HL-60/S4 (cell line): ENCODE results near the gene ZNF341.

Experiments
- in situ Hi-C: fragments of 300-500 bp; cut with MboI; formaldehyde crosslinking; loops from 2 replicates; pipeline ENCODE4 v1.14.3; 2022; ENCODE audit warnings: low sequenced_read_pairs

The ZNF341 gene

DNA sequence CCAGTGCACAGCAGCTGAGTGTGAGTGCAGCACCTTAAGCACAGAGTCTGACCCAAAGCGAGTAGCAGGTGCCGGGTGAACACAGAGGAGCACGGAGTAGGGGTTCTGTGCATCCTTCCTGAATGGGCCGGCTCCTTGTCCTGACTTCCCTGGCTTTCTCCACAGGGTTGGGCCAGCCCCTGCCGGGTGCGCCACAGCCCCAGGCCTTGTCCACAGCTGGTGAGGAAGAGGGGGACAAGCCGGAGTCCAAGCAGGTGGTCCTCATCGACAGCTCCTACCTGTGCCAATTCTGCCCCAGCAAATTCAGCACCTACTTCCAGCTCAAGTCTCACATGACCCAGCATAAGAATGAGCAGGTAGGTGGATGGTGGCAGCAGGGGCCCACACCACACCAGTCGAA is 34.9 kb downstream of the ZNF341 start:
- in situ Hi-C loops = no loop called here

DNA sequence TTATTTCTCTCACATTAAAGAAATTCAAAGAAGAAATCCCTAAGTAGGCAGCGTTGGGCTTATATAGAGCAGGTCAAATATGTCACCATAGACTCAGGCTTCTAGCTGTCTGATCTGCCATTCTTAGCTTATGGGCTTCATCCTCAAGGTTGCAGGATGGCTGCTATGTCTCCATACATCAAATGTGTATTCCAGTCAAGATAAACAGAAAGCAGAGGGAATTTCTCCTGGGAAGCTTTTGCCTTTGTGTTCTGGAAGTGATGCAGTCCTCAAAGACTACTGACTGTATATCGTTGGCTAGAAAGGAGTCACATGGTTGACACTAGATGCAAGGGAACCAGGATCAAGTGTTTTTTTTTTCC is 36.0 kb downstream of the ZNF341 start:
- in situ Hi-C loops = no loop called here

DNA sequence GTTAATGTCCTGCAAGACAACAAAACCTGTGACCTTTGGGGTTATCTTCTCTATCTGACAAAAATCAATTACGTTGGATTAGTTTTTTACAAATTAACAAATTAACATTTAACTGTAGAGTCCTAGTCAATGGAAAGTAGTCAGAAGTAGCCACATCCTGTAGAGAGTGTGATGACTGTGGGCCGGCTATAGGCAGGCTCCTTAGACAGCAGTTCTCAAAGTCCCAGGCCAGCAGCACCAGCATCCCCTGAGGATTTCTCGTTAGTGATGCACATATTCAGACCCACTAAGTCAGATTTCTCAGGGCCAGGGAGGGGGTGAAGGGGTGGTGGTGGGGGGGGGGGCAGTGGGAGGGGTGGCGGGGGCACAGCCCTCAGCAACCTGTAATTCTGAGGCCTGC is 37.2 kb downstream of the ZNF341 start:
- in situ Hi-C loops = no loop called here

DNA sequence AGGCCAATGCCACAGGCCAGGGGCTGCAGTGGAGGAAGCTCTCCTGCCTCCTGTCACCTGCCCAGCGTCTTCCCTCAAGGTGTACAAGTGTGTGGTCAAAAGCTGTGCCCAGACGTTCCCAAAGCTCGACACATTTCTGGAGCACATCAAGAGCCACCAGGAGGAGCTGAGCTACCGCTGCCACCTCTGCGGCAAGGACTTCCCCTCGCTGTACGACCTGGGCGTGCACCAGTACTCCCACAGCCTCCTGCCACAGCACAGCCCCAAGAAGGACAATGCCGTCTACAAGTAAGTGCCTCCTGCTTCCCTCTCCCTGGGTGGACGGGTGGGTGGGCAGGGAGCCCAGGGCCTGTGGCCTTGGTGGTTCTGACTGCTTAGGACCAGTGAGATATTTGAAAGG is 38.2 kb downstream of the ZNF341 start:
- in situ Hi-C loops = no loop called here

DNA sequence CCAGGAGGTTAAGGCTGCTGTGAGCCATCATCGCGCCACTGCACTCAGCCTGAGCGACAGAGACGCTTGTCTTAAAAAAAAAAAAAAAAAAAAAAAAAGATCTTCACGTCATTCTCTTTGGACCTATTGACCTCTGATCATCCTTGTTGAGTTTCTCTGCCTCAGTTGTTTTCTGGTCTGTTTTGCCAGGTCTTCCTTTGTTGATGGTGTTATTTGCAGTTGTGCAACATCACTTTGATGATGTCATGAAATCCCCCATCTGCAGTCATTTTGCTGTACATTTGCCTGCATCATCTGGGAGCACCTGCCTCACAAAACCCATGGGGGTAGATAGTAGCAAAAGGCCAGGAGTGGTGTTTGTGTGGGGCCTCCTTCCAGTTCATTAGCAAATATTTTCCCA is 40.1 kb downstream of the ZNF341 start:
- in situ Hi-C loops = no loop called here

DNA sequence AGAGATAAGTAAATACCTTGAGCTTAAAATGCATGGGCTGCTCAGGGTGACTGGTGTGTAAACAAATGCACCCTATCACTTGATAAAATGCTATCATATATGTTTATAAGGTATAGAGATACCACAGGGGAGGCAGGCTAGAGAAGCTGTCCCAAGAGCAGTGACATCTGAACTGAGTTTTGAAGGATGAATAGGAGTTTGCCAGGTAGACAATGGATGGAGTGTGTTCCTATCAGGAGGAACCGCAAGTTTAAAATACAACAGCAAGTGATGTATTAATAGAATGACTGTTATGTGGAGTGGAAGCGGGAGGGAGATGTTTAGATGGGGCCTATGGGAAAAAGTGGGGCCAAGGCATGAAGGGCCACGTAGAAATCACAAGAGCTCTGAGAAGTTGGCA is 40.6 kb downstream of the ZNF341 start:
- in situ Hi-C loops = no loop called here

DNA sequence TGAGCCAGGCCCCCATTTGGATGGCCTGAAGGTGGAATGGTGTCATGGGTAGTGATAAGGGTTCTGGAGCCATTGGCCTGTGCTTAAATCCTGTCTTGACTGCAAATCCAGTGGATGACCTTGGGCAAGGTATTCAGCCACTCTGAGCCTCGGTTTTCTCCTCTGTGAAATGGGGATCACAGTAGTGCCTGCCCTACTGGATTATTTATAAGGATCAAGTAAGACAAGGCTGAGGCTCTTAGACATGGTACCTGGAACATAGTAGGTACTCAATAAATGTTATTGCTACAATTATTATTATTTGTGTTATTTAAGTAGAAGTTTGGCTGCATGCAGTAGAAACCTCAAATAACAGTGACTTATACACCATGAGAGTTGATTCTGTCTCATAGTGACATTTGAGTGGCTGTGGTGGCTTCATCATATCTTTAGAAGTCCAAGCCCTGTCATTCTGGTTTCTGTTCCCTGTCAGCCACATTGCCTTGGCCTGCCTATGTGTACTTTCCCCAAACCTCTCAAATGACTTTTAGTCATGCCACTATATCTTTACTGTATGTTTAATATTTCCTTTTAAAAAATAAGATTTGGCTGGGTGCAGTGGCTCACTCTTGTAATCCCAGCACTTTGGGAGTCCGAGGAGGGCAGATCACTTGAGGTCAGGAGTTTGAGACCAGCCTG is 41.8 kb downstream of the ZNF341 start:
- in situ Hi-C loops = no loop called here

DNA sequence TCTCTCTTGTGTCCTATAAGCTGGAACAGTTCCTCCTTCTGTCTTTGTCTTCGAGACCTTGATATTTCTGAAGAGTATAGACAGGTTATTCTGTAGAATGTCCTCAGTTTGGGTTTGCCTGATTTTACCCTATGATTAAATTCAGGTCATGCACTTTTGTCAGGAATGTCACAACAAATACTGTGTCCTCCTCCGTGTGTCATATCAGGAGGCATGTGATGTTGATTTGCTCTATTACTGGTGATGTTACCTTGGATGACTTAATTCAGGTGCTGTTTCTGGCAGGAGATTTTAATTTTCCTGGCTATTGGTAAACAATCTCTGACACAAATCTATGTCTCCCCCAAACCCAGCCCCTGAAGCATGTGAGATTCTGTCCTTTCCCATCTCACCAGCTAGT is 46.0 kb downstream of the ZNF341 start:
- in situ Hi-C loops = no loop called here

DNA sequence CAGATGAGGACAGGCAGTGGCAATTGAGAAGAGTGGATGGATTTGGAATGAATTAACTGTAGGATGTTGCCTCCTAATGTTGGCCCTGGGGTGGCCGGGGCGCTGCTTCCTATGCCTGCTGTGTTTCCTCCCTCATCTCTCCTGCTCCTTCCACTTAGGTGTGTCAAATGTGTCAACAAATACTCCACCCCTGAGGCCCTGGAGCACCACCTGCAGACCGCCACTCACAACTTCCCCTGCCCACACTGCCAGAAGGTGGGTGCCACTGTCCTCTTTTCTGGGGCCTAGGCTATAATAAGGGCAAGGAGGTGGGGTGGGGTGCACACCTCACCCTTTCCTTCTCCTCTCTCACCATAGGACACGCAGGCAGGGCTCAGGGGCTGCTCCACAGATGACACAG is 49.3 kb downstream of the ZNF341 start:
- in situ Hi-C loops = no loop called here

DNA sequence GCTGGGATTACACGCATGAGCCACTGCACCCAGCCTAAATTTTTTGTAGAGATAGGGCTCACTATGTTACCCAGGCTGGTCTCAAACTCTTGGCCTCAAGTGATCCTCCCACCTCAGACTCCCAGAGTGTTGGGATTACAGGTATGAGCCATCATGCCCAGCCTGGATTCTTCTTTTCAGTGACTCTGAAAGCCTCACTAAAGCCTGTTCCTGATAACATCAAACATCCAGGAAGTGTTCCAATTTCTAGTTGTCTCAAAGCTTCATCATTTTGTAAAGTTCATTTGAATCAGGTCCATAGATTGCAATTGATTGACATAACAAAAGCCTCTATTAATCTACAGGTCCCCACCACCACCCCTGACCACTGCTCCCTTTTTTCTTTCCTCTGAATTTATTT is 50.1 kb downstream of the ZNF341 start:
- in situ Hi-C loops = no loop called here

DNA sequence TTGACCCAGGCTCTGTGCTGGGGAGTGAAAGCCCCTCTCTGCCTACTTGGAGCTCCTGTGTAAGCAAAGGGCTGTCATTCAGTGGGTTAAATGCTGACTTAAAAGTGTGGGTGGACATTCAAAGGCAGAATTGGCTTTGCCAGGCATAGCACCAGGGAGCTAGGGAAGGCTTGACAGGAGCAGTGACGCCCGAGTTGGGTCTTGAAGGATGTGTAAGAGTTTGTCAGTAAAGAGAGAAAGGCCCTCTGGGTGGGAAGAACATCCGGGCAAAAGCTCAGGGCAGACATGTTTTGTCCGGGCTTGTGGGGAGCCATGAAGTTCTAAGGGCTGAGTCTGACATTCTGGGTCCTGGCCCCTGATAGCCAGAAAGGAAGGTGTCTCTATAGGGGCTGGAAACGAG is 51.5 kb downstream of the ZNF341 start:
- in situ Hi-C loops = no loop called here

DNA sequence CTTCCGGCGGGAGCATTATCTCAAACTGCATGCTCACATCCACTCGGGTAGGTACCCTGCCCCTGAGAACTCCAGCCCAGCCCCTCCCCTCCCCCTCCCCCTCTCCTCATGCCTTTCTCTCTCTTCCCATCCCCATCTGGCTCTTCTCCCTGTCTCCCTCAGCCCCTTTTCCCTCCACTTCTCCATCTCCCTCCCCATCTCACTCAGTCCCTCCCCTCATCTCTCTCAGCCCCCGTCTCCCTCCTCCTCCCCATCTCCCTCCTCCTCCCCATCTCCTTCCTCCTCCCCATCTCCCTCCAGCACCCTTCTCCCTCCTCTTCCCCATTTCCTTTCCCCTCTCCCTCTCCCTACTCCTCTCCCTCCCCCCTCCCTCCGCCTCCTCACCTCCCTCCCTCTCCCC is 52.0 kb downstream of the ZNF341 start:
- in situ Hi-C loops = no loop called here

DNA sequence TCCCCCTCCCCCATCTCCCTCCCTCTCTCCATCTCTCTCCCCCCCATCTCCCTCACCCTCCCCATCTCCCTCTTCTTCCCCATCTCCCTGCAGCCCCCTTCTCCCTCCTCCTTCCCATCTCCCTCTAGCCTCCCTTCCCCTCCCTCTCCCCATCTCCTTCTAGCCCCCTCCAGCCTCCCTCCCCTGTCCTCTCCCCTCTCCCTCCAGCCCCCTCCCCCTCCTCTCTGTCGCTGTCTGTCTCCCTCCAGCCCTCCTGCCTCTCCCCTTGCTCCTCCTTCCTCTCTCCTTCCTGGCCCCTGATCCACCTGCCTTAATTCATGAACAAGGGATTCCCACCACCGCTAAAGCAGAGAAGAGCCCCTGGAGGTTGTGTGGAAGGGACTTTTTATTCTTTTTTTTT is 52.4 kb downstream of the ZNF341 start:
- in situ Hi-C loops = no loop called here

DNA sequence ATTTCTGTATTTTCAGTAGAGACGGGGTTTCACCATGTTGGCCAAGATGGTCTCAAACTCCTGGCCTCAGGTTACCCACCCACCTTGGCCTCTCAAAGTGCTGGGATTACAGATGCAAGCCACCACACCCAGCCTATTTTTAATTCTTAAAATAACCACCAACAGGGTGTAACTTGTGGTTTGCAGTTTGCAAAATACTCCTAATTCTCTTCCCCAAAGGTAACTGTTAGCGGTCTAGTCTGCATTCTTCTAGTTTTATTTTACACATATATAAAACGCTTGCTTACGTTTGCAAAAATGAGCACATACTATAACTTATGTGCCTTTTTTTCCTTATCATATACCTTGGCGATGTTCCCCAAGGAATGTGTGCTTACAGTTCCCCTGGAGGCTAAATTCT is 53.7 kb downstream of the ZNF341 start:
- in situ Hi-C loops = no loop called here

DNA sequence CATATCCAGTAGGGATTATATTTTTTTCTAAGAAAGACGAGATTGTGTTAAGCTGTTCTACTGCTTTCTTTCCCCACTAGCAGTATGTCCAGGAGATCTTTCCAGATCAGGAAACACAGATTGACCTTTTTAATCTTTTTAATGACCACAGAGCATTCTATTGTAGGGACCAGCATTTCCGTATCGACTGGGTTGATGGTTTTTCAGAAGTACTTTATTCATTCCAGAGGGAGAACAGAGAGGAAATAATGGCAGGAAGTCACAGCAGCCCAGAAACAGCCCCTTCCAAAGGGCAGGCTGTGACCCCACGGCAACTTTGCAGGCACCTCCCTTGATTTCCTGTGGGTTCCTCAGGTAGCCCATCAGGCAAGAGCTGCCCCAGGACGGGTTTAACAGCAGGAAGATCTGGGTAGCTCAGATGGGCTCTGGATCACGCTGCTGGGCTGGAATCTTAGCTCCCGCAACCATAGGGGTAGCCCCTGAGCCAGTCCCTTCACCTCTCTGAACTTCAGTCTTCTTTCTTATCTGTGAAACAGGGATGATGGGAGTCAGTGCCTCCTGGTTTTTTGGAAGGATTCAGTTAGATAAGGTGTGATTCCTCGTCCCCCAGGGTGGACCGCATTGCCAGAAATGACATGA is 55.6 kb downstream of the ZNF341 start:
- in situ Hi-C loops = no loop called here

DNA sequence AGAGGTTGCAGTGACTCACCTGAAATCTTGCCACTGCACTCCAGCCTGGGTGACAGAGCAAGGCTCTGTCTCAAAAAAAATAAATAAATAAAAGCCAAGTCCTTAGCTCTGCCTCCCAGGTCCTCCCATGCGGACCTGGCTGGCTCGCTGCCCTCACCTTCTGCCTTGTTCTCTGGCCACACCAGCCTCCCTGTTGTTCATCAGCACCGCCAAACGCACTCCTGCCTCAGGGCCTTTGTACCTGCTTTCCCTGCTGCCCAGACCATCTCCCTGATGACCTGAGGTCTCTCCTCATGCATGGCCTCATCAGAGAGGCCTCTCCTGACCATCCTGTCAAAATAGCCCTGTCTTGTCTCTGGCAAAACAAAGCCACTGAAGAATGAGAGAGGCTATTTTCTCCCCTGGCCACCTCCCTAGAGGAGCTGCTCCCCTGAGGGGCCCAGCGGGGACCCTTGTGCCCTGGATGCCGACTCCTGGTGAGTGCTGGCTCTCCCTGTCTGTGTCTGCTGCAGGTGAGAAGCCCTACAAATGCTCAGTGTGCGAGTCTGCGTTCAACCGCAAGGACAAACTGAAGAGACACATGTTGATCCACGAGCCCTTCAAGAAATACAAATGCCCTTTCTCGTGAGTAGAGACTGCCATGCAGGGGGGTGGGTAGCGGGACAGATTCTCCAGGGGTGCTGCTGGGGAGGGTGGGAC is 56.7 kb downstream of the ZNF341 start:
- in situ Hi-C loops = no loop called here

DNA sequence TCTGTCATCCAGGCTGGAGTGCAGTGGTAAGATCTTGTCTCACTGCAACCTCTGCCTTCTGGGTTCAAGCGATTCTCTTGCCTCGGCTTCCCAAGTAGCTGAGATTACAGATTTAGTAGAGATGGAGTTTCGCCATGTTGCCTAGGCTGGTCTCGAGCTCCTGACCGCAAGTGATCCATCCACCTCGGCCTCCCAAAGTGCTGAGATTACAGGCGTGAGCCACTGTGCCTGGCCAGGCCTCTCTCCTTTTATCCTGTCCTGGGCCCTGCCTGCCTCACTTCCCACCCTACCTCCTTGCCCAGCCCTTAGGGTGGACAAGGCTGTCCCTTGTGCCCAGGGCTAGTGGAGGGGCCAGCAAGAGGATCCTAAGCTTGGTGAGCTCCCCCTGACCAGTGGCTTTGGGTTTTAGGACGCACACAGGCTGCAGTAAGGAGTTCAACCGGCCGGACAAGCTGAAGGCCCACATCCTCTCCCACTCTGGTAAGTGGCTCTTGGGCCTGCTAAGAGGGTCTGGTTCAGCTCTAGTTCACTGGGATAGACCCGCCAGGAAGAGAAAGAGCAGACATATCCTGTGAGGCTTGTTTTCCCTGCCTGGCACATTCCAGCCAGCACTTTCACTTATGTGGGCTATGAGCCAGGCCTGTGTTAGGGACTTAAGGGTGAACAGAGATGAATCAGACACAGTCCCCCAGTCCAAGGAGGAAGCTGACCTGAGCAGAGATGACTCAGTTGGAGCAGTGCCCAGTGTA is 57.5 kb downstream of the ZNF341 start:
- in situ Hi-C loops = no loop called here

DNA sequence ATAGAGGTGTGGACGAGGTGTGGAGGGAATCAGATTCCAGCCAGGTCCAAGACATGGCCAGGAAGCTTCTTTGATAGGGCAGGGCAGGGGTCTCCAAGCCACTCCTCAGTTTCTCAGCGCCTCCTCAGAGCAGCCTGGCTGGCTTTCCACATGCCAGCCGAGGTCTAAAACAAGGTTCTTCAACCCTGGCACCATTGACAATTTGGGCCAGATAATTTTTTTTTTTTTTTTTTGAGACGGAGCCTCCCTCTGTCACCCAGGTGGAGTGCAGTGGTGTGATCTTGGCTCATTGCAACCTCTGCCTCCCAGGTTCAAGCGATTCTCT is 58.0 kb downstream of the ZNF341 start:
- in situ Hi-C loops = no loop called here

DNA sequence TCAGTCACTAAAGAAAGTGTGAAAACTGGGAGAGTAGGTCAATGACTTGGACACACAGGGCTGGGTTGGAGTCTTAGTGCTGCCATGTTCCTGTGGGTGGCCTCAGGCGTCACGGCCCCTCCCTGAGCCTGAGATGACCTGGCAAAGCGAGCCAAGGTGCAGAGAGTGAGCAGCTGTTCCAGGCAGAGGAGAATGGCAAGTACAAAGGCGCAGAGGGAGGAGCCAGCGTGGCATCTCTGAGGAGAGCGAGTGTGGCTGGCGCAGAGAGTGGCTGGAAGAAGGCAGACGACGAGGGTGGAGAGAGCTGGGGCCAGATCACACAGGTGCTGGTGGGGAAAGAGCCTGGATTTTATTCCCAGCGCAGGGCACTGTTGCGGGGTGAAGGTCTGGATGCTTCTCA is 58.8 kb downstream of the ZNF341 start:
- in situ Hi-C loops = no loop called here

DNA sequence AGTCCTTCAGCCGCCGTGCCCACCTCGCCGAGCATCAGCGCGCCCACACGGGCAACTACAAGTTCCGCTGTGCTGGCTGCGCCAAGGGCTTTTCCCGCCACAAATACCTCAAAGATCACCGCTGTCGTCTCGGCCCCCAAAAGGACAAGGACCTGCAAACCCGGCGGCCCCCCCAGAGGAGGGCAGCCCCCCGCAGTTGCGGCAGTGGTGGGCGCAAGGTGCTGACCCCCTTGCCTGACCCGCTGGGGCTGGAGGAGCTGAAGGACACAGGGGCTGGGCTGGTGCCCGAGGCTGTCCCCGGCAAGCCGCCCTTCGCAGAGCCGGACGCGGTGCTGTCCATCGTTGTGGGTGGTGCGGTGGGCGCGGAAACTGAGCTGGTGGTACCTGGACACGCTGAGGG is 59.2 kb downstream of the ZNF341 start:
- in situ Hi-C loops = no loop called here

DNA sequence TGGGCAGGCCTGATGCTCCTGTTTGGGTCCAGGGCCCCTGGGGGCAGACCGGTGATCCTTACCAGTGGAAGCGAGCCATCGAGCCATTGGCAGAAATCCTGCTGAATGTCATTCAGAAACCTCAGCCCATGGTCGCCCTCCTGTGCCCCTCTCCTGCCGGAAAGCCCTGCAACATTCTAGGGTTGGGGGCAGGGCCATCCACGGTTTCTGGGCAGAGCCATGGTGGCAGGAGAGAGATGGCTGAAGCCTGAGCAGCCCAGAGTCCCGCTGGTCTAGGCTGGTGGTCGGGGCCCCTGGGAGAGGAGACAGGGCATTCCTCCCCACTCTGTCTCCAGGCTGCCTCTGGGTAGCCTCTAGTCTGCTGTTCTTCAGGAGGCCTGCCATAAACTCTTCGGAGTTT is 59.7 kb downstream of the ZNF341 start:
- in situ Hi-C loops = no loop called here
